IMR-90 (cell line): ENCODE data around the gene RTBDN. TPM values are rescaled to one million over a fixed set of nuclear protein-coding genes. Genes with fewer than 3 reads are reported as not detected.

Source experiments
- ATAC-seq: fragments of 200-7000 bp; cut with Tn5 transposase; 2 replicates; pipeline ENCODE4 v1.9.1; 2020; ENCODE audit warnings: low read depth, mild to moderate bottlenecking, moderate library complexity
- BruUV-seq: library from RNA; stranded (reverse); fragments of 400-500 nt; replicated peaks from 2 replicates; lab custom pipeline; 2021; lab: Mats Ljungman, UMichigan
- CTCF ChIA-PET: fragments of 300-600 bp; formaldehyde crosslinking; extraction: SDS; loops from one replicate; lab custom pipeline; 2021; ENCODE audit warnings: antibody characterized with exemption; lab: Yijun Ruan, JAX
- POLR2A ChIA-PET: fragments of 300-600 bp; sonication (Branson Sonifier 250); formaldehyde crosslinking; loops from one replicate; lab custom pipeline; 2022; ENCODE audit warnings: antibody characterized with exemption; ENCODE audit not compliant: unreplicated experiment; lab: Charles Lee
- DNase-seq: peaks from one replicate; pipeline ENCODE4 v3.0.0; 2013
- H2AFZ ChIP-seq: replicated peaks from 2 replicates; pipeline ENCODE3; 2013; ENCODE audit warnings: low read length, mild to moderate bottlenecking; ENCODE audit not compliant: poor library complexity
- H2AK5ac ChIP-seq: 2 replicates; pipeline ENCODE4 v1.6.1; 2013; ENCODE audit warnings: low read depth, low read length, inconsistent platforms
- H2AK9ac ChIP-seq: replicated peaks from 2 replicates; pipeline ENCODE3; 2013; ENCODE audit warnings: mild to moderate bottlenecking, low read depth, low read length, moderate library complexity; ENCODE audit not compliant: poor library complexity
- H2BK120ac ChIP-seq: 2 replicates; pipeline ENCODE4 v1.6.1; 2013; ENCODE audit warnings: low read depth, low read length, inconsistent platforms
- H2BK15ac ChIP-seq: 3 replicates; pipeline ENCODE4 v1.6.1; 2013; ENCODE audit warnings: low read depth, low read length, inconsistent platforms
- H2BK20ac ChIP-seq: 2 replicates; pipeline ENCODE4 v1.6.1; 2013; ENCODE audit warnings: low read depth, mild to moderate bottlenecking, inconsistent platforms, low read length, moderate library complexity
- H2BK5ac ChIP-seq: 2 replicates; pipeline ENCODE4 v1.6.1; 2013; ENCODE audit warnings: mild to moderate bottlenecking, low read depth, low read length, inconsistent platforms; ENCODE audit not compliant: poor library complexity, severe bottlenecking
- H3K14ac ChIP-seq: replicated peaks from 2 replicates; pipeline ENCODE4 v1.6.1; 2013; ENCODE audit warnings: low read depth, low read length, inconsistent platforms
- H3K18ac ChIP-seq: 2 replicates; pipeline ENCODE4 v1.6.1; 2013; ENCODE audit warnings: low read depth, low read length, control low read depth
- H3K23ac ChIP-seq: 2 replicates; pipeline ENCODE4 v1.6.1; 2013; ENCODE audit warnings: low read depth, low read length, inconsistent platforms
- H3K27ac ChIP-seq: 2 replicates; pipeline ENCODE4 v1.5.1; 2013; ENCODE audit warnings: mild to moderate bottlenecking, control low read depth, low read length; ENCODE audit not compliant: insufficient read depth
- H3K27me3 ChIP-seq: 2 replicates; pipeline ENCODE4 v1.6.1; 2013; ENCODE audit warnings: low read length; ENCODE audit not compliant: control insufficient read depth, insufficient read depth
- H3K36me3 ChIP-seq: 2 replicates; pipeline ENCODE4 v1.6.1; 2013; ENCODE audit warnings: low read length, mixed read lengths; ENCODE audit not compliant: control insufficient read depth, insufficient read depth
- H3K4ac ChIP-seq: 2 replicates; pipeline ENCODE4 v1.6.1; 2013; ENCODE audit warnings: low read depth, low read length, inconsistent platforms
- H3K4me1 ChIP-seq: 2 replicates; pipeline ENCODE4 v1.6.1; 2013; ENCODE audit warnings: low read length, mixed read lengths; ENCODE audit not compliant: control insufficient read depth, insufficient read depth
- H3K4me2 ChIP-seq: 2 replicates; pipeline ENCODE4 v1.6.1; 2013; ENCODE audit warnings: low read depth, mild to moderate bottlenecking, control low read depth, low read length, moderate library complexity
- H3K4me3 ChIP-seq: 2 replicates; pipeline ENCODE4 v1.5.1; 2013; ENCODE audit warnings: low read depth, mild to moderate bottlenecking, control low read depth, low read length, moderate library complexity; ENCODE audit not compliant: insufficient read depth
- H3K56ac ChIP-seq: 2 replicates; pipeline ENCODE4 v1.6.1; 2013; ENCODE audit warnings: low read length, inconsistent platforms; ENCODE audit not compliant: insufficient read depth; ENCODE audit errors: extremely low read depth
- H3K79me1 ChIP-seq, 2 experiments: 2 replicates each; pipeline ENCODE4 v1.6.1; 2013; ENCODE audit warnings: low read length in 2 of 2, inconsistent platforms in 1 of 2, low read depth in 1 of 2
- H3K9ac ChIP-seq: 2 replicates; pipeline ENCODE4 v1.6.1; 2013; ENCODE audit warnings: low read depth, low read length, control low read depth
- H3K9me1 ChIP-seq: 2 replicates; pipeline ENCODE4 v1.6.1; 2013; ENCODE audit warnings: low read length, inconsistent platforms; ENCODE audit not compliant: insufficient read depth
- H3K9me3 ChIP-seq: 2 replicates; pipeline ENCODE4 v1.6.1; 2013; ENCODE audit warnings: low read length; ENCODE audit not compliant: control insufficient read depth, insufficient read depth
- H4K20me1 ChIP-seq: 2 replicates; pipeline ENCODE4 v1.6.1; 2013; ENCODE audit warnings: low read length, inconsistent platforms; ENCODE audit not compliant: insufficient read depth
- H4K5ac ChIP-seq: 2 replicates; pipeline ENCODE4 v1.6.1; 2013; ENCODE audit warnings: mild to moderate bottlenecking, low read depth, low read length, control low read depth
- H4K8ac ChIP-seq, 2 experiments: 2 replicates each; pipeline ENCODE4 v1.6.1; 2013; ENCODE audit warnings: low read depth in 2 of 2, low read length in 2 of 2, control low read depth in 1 of 2, inconsistent platforms in 1 of 2
- H4K91ac ChIP-seq: 2 replicates; pipeline ENCODE4 v1.6.1; 2013; ENCODE audit warnings: low read depth, low read length, inconsistent platforms; ENCODE audit not compliant: insufficient read depth
- BHLHE40 ChIP-seq: fragments of 150-350 bp; IDR thresholded peaks from 2 replicates; pipeline ENCODE4 v1.6.1; 2016; ENCODE audit warnings: mild to moderate bottlenecking, low read depth, low read length
- CEBPB ChIP-seq: IDR thresholded peaks from 2 replicates; pipeline ENCODE4 v1.6.1; 2012; ENCODE audit warnings: low read depth, low read length, improper control_type of control experiment
- CHD1 ChIP-seq: IDR thresholded peaks from 2 replicates; pipeline ENCODE4 v1.6.1; 2012; ENCODE audit warnings: low read depth, low read length, improper control_type of control experiment
- FOS ChIP-seq: fragments of 150-350 bp; IDR thresholded peaks from 2 replicates; pipeline ENCODE4 v1.6.1; 2016; ENCODE audit warnings: low read depth, low read length
- MAFK ChIP-seq: IDR thresholded peaks from 2 replicates; pipeline ENCODE4 v1.6.1; 2012; ENCODE audit warnings: low read depth, low read length, improper control_type of control experiment
- MAZ ChIP-seq: IDR thresholded peaks from 2 replicates; pipeline ENCODE4 v1.6.1; 2012; ENCODE audit warnings: low read depth, mild to moderate bottlenecking, low read length, improper control_type of control experiment, moderate library complexity, borderline replicate concordance
- MXI1 ChIP-seq: IDR thresholded peaks from 2 replicates; pipeline ENCODE4 v1.6.1; 2012; ENCODE audit warnings: low read depth, mild to moderate bottlenecking, low read length, moderate library complexity, borderline replicate concordance
- NFE2L2 ChIP-seq: fragments of 150-350 bp; IDR thresholded peaks from 2 replicates; pipeline ENCODE4 v1.6.1; 2016; ENCODE audit warnings: low read depth, mild to moderate bottlenecking, low read length
- POLR2A ChIP-seq: IDR thresholded peaks from 2 replicates; pipeline ENCODE4 v1.6.1; 2012; ENCODE audit warnings: mild to moderate bottlenecking, low read depth, low read length
- RAD21 ChIP-seq: IDR thresholded peaks from 2 replicates; pipeline ENCODE4 v1.6.1; 2012; ENCODE audit warnings: low read length, improper control_type of control experiment
- RCOR1 ChIP-seq: IDR thresholded peaks from 2 replicates; pipeline ENCODE4 v1.6.1; 2012; ENCODE audit warnings: mild to moderate bottlenecking, low read length, improper control_type of control experiment; ENCODE audit not compliant: insufficient replicate concordance
- RFX5 ChIP-seq: IDR thresholded peaks from 2 replicates; pipeline ENCODE4 v1.8.0; 2012; ENCODE audit warnings: low read depth, mild to moderate bottlenecking, low read length, moderate library complexity
- SMC3 ChIP-seq: fragments of 150-350 bp; IDR thresholded peaks from 2 replicates; pipeline ENCODE4 v1.6.1; 2016; ENCODE audit warnings: low read depth, mild to moderate bottlenecking, antibody characterized with exemption, low read length, moderate library complexity
- WGBS, 2 experiments: methylation state at CpG; one replicate each; pipeline versions ENCODE4 v1.1.5 to v1.1.7; 2013; ENCODE audit warnings: missing lambda C conversion rate in 2 of 2; ENCODE audit not compliant: insufficient read length in 1 of 2; ENCODE audit errors: extremely low coverage in 2 of 2; 5-methylcytosine and 5-hydroxymethylcytosine counted together
- dilution Hi-C: fragments of 300-500 bp; cut with HindIII; formaldehyde crosslinking; loops from one replicate; pipeline ENCODE4 v1.14.3; 2018; ENCODE audit warnings: low sequenced_read_pairs; ENCODE audit not compliant: unreplicated experiment
- in situ Hi-C: fragments of 300-500 bp; cut with MboI; formaldehyde crosslinking; loops from 3 replicates; pipeline ENCODE4 v1.14.3; 2019; ENCODE audit warnings: low sequenced_read_pairs, inconsistent platforms, mixed read lengths
- intact Hi-C: fragments of 100-400 bp; cut with micrococcal nuclease; formaldehyde crosslinking; loops from 2 replicates; pipeline ENCODE4 v1.10.0; 2022
- polyA plus RNA-seq, 3 experiments: library from polyadenylated mRNA; depleted of rRNA; stranded (reverse); fragments of >200 nt; gene quantifications; 2 replicates each; pipeline ENCODE4 v1.2.3, GENCODE V29; 2012; ENCODE audit warnings: low replicate concordance in 1 of 3
- total RNA-seq: library from RNA; depleted of rRNA; stranded (reverse); fragments of >200 nt; gene quantifications from 2 replicates; pipeline ENCODE4 v1.2.3, GENCODE V29; 2012
- TF ChIP-seq, protein P1 (sequence below): fragments of 150-350 bp; IDR thresholded peaks from 2 replicates; pipeline ENCODE4 v1.6.1; 2016; ENCODE audit warnings: low read depth, mild to moderate bottlenecking, low read length, moderate library complexity, borderline replicate concordance
- TF ChIP-seq, protein P2 (sequence below): conservative IDR thresholded peaks from 2 replicates; pipeline ENCODE4 v1.5.1; 2012; ENCODE audit warnings: mild to moderate bottlenecking, low read depth, low read length, improper control_type of control experiment
- TF ChIP-seq, protein P3 (sequence below): fragments of 150-350 bp; IDR thresholded peaks from 2 replicates; pipeline ENCODE4 v1.6.1; 2017; ENCODE audit warnings: mild to moderate bottlenecking, antibody characterized with exemption, low read length, low read depth

The RTBDN gene
- total and polyA plus RNA-seq, 2 of the 4 experiments (the other 2 are of a cell fraction) = 0.07 TPM; not detected in 1

DNA sequence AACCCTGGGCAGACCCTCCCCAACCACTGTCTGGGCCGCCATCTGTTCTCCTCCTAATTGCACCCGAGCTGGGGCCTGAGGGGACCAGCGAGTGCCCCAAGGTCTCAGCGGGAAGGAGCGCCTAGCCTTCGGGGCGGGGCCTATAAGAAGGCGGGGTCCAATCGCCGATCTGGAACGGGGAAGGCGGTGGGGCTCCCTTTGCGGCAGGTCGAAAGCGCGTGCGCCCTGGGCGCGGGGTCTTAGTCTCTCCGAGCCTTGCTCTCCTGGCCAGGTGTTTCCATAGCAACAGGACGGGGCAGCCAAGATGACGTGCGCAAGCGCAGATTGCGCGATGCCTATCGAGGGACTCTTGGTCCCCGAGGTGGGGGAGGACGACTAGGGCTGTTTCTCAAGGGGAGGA lies 6.7 kb upstream of the RTBDN start:
- Histone ChIP-seq H3K18ac (no peak overlapping the region), H3K23ac (no peak overlapping the region), H3K27ac (no peak overlapping the region), H3K27me3 (peaks cover 51% of the 10 kb centered on the region), H2BK5ac (no peak overlapping the region), H3K36me3 (no peaks in the 10 kb centered on the region), H4K5ac (no peak overlapping the region), H3K79me1 (no peaks in the 10 kb centered on the region), H3K14ac (no peak overlapping the region), H3K9me1 (peaks cover 8% of the 10 kb centered on the region; the same call in 1 of the 2 replicates), H3K4me1 (peaks cover 4% of the 10 kb centered on the region; the same call in 1 of the 2 replicates), H2AK9ac (no peak overlapping the region), H2AFZ (peak overlapping the region; percentile 88), H4K8ac (no peak overlapping the region), H3K4me3 (peak overlapping the region; percentile 7; the same call in 1 of the 2 replicates), H4K91ac (no peak overlapping the region), H3K9me3 (no peaks in the 10 kb centered on the region), H2BK15ac (no peak overlapping the region), H3K56ac (no peak overlapping the region), H4K20me1 (0 out of 2 replicates have a peak, but pooled peaks cover 8% of the 10 kb centered on the region), H2BK120ac (no peak overlapping the region), H3K4me2 (peak overlapping the region; percentile 35), H2BK20ac (no peak overlapping the region), H3K9ac (no peak overlapping the region), H2AK5ac (no peak overlapping the region), H3K4ac (no peak overlapping the region)
- WGBS, 2 experiments = 3% methylated on average over 23 of the region's 29 CpGs; no CpG with 5 or more reads in 1 of the 2 experiments
- ATAC-seq (peak; percentile 42; the same call in 1 of the 2 replicates), DNase-seq (peak; percentile 20)
- TF ChIP-seq, protein P1, sequence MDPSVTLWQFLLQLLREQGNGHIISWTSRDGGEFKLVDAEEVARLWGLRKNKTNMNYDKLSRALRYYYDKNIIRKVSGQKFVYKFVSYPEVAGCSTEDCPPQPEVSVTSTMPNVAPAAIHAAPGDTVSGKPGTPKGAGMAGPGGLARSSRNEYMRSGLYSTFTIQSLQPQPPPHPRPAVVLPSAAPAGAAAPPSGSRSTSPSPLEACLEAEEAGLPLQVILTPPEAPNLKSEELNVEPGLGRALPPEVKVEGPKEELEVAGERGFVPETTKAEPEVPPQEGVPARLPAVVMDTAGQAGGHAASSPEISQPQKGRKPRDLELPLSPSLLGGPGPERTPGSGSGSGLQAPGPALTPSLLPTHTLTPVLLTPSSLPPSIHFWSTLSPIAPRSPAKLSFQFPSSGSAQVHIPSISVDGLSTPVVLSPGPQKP = no peak
- TF ChIP-seq MXI1 (no peak), CHD1 (no peak), POLR2A (no peak), MAZ (no peak), RAD21 (no peak), SMC3 (no peak), RFX5 (no peak), MAFK (no peak), CEBPB (no peak), RCOR1 (no peak), FOS (no peak), BHLHE40 (no peak), NFE2L2 (no peak)
- TF ChIP-seq, protein P2, sequence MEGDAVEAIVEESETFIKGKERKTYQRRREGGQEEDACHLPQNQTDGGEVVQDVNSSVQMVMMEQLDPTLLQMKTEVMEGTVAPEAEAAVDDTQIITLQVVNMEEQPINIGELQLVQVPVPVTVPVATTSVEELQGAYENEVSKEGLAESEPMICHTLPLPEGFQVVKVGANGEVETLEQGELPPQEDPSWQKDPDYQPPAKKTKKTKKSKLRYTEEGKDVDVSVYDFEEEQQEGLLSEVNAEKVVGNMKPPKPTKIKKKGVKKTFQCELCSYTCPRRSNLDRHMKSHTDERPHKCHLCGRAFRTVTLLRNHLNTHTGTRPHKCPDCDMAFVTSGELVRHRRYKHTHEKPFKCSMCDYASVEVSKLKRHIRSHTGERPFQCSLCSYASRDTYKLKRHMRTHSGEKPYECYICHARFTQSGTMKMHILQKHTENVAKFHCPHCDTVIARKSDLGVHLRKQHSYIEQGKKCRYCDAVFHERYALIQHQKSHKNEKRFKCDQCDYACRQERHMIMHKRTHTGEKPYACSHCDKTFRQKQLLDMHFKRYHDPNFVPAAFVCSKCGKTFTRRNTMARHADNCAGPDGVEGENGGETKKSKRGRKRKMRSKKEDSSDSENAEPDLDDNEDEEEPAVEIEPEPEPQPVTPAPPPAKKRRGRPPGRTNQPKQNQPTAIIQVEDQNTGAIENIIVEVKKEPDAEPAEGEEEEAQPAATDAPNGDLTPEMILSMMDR = no peak
- TF ChIP-seq, protein P3, sequence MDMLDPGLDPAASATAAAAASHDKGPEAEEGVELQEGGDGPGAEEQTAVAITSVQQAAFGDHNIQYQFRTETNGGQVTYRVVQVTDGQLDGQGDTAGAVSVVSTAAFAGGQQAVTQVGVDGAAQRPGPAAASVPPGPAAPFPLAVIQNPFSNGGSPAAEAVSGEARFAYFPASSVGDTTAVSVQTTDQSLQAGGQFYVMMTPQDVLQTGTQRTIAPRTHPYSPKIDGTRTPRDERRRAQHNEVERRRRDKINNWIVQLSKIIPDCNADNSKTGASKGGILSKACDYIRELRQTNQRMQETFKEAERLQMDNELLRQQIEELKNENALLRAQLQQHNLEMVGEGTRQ = no peak
- no TSS peak for BruUV-seq
- in situ Hi-C loops (no loop called here), intact Hi-C loops (no loop called here), dilution Hi-C loops (no loop called here)
- POLR2A ChIA-PET = no interaction called here
- CTCF ChIA-PET = no interaction called here
